Activated CD4-positive, CD25-positive, alpha-beta regulatory T cell treated with anti-CD3 and anti-CD28 coated beads, Interleukin-2, amount 50 U/mL, for 72 hours (primary cell): ENCODE results near the gene HSFX3.
"Not testable (repeated sequence)": the region's sequence is repeated elsewhere in the genome, so short reads cannot be mapped to it uniquely, and the experiment has no call there.

ENCODE experiments used
- DNase-seq: peaks from one replicate; pipeline ENCODE4 v3.0.0; 2021

The HSFX3 gene

DNA sequence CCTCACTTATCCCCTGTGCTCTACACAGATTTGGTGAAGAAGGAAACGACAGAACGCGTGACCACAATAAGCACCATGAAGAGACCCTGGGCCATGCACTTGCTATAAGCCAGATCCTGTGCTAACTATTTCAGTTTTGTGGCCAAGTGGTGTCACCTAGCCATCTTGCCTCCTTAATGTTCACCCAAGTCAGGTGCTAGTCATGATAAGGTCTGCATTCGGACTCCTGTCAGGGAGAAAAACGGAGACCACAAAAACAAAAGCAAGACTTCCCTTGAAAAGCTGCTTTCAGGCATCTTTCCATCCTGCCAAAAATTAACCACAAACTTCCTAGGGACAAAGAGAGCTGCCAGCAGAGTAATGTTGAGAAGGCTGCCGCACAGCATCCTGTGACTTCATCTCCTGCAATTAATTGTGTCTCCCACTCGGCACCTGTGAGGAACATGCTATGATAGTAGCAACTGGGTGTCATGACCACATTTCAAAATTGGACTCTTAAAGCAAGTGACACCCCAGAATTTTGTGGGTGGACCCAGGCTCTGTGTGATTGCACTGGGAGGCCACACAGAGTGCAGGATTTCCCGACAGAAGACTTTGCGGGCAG is 35.8 kb downstream of the HSFX3 start:
- no peak for DNase-seq

DNA sequence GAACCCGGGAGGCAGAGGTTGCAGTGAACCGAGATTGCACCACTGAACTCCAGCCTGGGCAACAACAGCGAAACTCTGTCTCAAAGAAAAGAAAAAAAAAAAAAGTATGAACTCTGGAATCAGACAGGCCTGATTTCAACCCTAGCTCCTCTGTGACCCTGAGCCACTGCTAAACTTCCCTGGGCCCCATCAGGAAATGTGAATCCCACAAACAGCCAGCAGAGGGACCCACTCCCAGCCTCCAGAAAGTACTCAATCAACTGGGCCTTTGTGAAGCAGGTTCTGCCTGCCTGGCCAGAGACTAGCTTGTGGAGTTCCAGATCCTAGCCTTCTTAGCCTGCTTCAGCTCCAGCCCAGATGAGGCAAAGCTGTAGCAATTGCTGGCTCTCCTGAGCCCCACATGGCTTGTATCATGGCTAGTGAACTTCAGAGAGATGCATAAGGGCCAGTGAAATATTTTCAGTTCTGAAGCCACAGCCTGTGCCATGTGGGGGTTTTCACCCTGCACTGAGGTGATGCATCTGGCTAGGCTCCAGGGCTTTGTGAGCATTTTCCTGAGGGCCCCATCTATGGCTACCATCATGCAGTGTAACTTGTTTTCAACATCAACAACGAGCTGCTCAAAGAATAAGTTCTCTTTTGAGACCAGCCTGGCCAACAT is 37.4 kb downstream of the HSFX3 start:
- no peak for DNase-seq

- DNase-seq = no peak
These were observed 38.6 kb downstream of the HSFX3 start for GRCh38 chrX:149511081-149511480.

GRCh38 chrX:149510386-149510785 is 39.3 kb downstream of the HSFX3 start:
- no peak for DNase-seq

- no peak for DNase-seq
These were observed 41.3 kb downstream of the HSFX3 start for GRCh38 chrX:149508467-149508866.

DNA sequence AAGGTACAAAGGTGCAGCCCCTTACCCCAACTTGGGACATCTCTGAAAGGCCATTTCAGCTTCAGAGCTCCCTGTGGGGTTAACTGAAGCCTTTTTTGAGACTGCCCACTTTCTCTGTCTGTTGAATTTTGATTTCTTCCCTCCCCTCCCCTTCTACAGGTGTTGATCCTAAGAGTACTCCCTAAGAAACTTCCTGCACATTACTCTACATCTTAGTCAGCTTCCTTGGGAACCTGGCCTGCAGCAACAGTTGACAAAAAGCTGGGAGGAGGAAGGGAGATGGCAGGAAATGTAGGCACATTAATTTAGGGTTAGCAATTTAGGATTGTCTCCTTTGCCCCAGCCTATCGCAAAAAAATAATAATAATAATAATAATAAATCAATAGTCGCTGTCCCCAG is 43.4 kb downstream of the HSFX3 start:
- no peak for DNase-seq

DNA sequence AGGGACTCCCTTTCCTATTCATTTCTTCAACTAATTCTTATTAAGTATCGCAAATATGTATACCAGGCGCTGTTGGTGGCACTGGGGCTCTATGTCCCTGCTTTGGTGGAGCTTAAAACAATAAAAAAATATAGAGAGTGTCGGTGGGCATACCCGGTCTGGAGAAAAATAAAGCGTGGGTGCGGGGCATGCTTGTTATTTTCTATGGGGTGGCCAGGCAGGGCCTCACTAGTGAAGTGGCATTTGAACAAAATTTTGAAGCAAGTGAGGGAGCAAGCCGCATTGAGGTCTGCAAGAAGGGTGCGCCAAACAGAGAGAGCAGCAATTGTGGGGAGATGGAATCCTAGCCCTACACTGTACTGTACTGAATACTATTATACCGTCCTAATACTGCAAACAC is 44.1 kb downstream of the HSFX3 start:
- DNase-seq = no peak

- DNase-seq = peak; percentile 86
These were observed 44.6 kb downstream of the HSFX3 start, which contains the start of gene IDS for GRCh38 chrX:149504915-149505651. IDS (minus strand) TSS chrX:149505306; CDS start chrX:149505137, 169 bp downstream.

DNA sequence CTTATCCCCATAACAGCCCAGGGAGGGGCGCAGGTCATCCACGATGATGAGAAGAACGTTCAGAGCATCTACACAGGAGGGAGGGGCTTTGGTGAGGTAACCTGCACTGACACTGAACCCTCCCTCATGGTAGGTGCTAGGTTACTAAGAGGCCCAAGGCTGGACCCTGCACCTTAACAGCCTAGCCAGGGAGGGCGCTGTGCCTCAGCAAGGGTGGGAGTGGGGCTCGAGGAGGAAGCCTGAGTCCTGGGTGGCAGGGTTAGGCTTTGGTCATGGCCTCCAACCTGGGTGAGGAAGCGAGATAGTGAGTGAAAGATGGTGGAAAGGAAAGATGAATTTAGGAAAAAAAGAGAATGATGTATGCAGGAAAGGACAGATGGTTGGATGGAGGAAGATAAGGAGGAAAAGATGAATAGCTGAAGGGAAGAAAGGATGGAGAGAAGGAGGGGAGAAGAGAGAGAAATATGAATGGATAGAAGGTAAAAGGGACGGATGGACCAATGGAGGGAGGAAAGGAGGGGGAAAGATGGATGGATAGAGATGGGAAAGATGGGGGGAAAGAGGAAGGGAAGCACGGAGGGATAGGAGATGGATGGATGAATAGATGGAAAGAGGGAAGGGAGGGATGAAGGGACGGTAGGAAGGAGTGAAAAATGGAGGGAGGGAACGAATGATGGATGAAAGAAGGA is 45.4 kb downstream of the HSFX3 start:
- peak; percentile 57 for DNase-seq

DNA sequence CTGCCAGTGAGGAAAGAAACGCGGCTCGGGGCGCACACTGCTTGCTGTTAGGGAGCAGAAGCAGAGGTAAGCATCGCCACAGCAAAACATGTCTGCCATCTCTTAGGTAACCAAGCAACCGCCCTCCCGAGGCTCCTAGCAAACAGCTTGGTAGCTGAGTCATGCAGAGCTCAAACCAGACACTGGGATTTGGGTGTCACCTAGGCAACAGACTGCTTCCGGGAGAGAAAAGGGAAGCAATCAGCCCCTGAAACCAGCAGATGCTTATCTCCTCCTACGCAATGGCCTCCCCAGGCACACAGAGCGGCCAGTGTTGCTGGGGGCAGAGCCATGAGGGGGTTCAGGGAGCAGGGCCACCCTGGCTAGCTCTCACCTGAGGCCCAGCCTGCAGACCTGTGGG is 46.3 kb downstream of the HSFX3 start:
- DNase-seq = peak; percentile 54

DNA sequence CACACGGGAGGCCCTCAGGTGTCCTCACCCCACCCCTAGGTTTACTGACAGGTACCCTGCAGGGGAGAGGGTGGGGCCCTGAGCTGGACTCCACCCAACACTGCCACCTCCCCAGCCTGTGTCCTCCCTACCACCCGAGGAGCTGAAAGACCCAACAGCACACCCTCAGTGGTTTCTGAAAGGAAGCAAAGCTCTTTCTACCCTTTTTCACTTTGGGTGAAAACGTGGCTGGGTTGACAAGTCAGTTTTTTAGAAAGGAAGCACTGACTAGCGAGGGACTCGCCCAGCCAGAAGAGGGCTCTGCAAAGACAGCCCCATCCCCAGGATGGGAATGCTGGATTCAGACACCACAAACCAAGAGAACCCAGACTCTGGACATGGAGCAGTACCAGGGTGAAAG is 46.8 kb downstream of the HSFX3 start:
- not testable (repeated sequence) for DNase-seq

DNA sequence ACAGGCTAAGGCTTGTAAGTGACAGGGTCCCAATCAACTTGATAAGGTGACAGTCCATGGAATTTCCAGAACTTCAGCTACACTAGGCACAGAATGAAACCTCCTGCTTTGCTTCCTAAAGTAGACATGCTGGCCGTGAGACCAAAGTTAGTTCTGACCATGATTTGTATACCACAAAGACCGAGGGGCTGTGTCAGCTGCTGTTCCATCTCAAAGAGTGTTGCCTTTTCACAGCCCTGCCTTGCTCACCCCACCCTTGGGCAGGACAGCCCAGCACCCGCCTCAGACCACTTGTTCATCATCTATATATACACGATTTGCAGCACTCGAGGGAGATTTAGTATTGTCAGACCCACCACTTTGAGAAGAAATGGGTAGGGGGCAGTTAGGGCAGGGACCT is 50.0 kb downstream of the HSFX3 start:
- DNase-seq = no peak

DNA sequence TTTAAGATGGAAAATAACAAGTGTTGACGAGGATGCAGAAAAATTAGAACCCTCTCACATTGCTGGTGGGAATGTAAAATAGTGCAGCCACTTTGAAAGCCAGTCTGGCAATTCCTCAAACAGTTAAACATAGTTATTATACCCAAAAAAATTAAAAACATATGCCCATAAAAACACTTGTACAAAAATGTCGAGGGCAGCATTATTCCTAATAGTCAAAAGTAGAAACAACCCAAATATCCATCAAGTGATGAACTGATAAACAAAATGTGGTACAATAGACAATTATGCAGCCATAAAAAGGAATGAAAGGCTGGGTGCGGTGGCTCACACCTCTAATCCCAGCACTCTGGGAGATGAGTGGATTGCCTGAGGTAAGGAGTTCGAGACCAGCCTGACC is 51.0 kb downstream of the HSFX3 start:
- DNase-seq = no peak
